ENCODE results near the gene ADAMTS3.
"Not testable (repeated sequence)": the region's sequence is repeated elsewhere in the genome, so short reads cannot be mapped to it uniquely, and the experiment has no call there.

Gene ADAMTS3

GRCh38 chr4:72553540-72554337 is 15.3 kb downstream of the ADAMTS3 start:
- TF ChIP-seq CTCF (IDR thresholded peaks at IDR 0.05; ENCODE audit: extremely low read depth, insufficient read depth, missing control alignments): no peak
- in situ Hi-C loops (cut with MboI; ENCODE audit: low pct_unique_long_range_greater_than_20kb, low sequenced_read_pairs, unreplicated experiment): no loop called here
- no peak for DNase-seq (ENCODE audit: low spot score)

GRCh38 chr4:72552447-72552846 is 16.6 kb downstream of the ADAMTS3 start:
- in situ Hi-C loops (cut with MboI; ENCODE audit: low pct_unique_long_range_greater_than_20kb, low sequenced_read_pairs, unreplicated experiment): no loop called here
- DNase-seq (ENCODE audit: low spot score): no peak
- no peak for TF ChIP-seq CTCF (IDR thresholded peaks at IDR 0.05; ENCODE audit: extremely low read depth, insufficient read depth, missing control alignments)

GRCh38 chr4:72546456-72546855 is 22.6 kb downstream of the ADAMTS3 start:
- no peak for DNase-seq (ENCODE audit: low spot score)
- TF ChIP-seq CTCF (IDR thresholded peaks at IDR 0.05; ENCODE audit: extremely low read depth, insufficient read depth, missing control alignments): no peak
- in situ Hi-C loops (cut with MboI; ENCODE audit: low pct_unique_long_range_greater_than_20kb, low sequenced_read_pairs, unreplicated experiment): no loop called here

GRCh38 chr4:72540694-72541093 is 28.3 kb downstream of the ADAMTS3 start:
- DNase-seq (ENCODE audit: low spot score); in situ Hi-C loops (cut with MboI; ENCODE audit: low pct_unique_long_range_greater_than_20kb, low sequenced_read_pairs, unreplicated experiment): not testable (repeated sequence)

- no peak for TF ChIP-seq CTCF (IDR thresholded peaks at IDR 0.05; ENCODE audit: extremely low read depth, insufficient read depth, missing control alignments)
- no peak for DNase-seq (ENCODE audit: low spot score)
- in situ Hi-C loops (cut with MboI; ENCODE audit: low pct_unique_long_range_greater_than_20kb, low sequenced_read_pairs, unreplicated experiment): no loop called here
Measured at GRCh38 chr4:72538006-72538405, 31.0 kb downstream of the ADAMTS3 start.

- DNase-seq (ENCODE audit: low spot score): no peak
- in situ Hi-C loops (cut with MboI; ENCODE audit: low pct_unique_long_range_greater_than_20kb, low sequenced_read_pairs, unreplicated experiment): no loop called here
- no peak for TF ChIP-seq CTCF (IDR thresholded peaks at IDR 0.05; ENCODE audit: extremely low read depth, insufficient read depth, missing control alignments)
Measured at GRCh38 chr4:72536443-72536842, 32.6 kb downstream of the ADAMTS3 start.

GRCh38 chr4:72531768-72532290 is 37.2 kb downstream of the ADAMTS3 start:
- DNase-seq (ENCODE audit: low spot score): no peak
- in situ Hi-C loops (cut with MboI; ENCODE audit: low pct_unique_long_range_greater_than_20kb, low sequenced_read_pairs, unreplicated experiment): no loop called here
- TF ChIP-seq CTCF (IDR thresholded peaks at IDR 0.05; ENCODE audit: extremely low read depth, insufficient read depth, missing control alignments): no peak

Data from GM13977 (cell line).